HEK293 (cell line): Measurements from ENCODE around the gene NPC1.

ENCODE experiments used
- ZNF146 ChIP-seq: fragments of 450-650 bp; formaldehyde crosslinking; IDR thresholded peaks from 2 replicates; pipeline ENCODE4 v1.5.1; 2016; ENCODE audit warnings: missing biosample characterization, missing genetic modification characterization
- ZNF174 ChIP-seq: fragments of 450-650 bp; formaldehyde crosslinking; IDR thresholded peaks from 2 replicates; pipeline ENCODE4 v1.5.0; 2017; ENCODE audit warnings: missing biosample characterization, mild to moderate bottlenecking, missing genetic modification characterization
- ZNF274 ChIP-seq, 2 experiments: fragments of 200-500 bp in 1 of 2; fragments of 450-650 bp in 1 of 2; sonication (Bioruptor generic) in 1 of 2; formaldehyde crosslinking in 1 of 2; IDR thresholded peaks; 2 replicates each; pipeline versions ENCODE4 v1.5.1 to v1.6.1; 2014 to 2016; ENCODE audit warnings: borderline replicate concordance in 1 of 2, inconsistent platforms in 1 of 2, low read length in 1 of 2, missing biosample characterization in 1 of 2, missing genetic modification characterization in 1 of 2
- TF ChIP-seq, protein P1 (sequence below): IDR thresholded peaks from 2 replicates; pipeline ENCODE4 v1.6.1; 2011; ENCODE audit warnings: mild to moderate bottlenecking, low read depth, low read length, borderline replicate concordance

DNA sequence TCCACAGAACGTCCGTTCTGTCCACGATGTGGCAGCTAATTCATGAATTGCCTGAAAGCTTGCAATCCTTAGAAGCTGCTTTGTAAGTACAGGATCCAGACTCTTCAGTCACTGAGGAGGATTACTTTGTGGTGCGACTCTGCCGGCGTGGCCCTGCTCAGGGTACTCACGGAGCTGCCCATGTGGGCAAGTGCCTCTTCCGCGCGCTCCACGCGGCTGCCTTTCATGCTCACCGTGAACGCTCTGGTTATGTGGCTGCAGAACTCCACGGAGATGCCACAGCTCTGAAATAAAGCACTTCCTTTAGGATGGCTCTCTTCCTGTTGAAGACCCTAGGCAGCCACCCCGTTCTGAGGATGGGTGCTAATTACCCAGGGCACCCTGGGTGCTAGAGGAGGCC is 52.0 kb downstream of the NPC1 start:
- TF ChIP-seq, protein P1, sequence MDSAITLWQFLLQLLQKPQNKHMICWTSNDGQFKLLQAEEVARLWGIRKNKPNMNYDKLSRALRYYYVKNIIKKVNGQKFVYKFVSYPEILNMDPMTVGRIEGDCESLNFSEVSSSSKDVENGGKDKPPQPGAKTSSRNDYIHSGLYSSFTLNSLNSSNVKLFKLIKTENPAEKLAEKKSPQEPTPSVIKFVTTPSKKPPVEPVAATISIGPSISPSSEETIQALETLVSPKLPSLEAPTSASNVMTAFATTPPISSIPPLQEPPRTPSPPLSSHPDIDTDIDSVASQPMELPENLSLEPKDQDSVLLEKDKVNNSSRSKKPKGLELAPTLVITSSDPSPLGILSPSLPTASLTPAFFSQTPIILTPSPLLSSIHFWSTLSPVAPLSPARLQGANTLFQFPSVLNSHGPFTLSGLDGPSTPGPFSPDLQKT = no peak
- TF ChIP-seq ZNF174 (tag by site-specific recombination) (no peak), ZNF274 (IDR thresholded peaks at IDR 0.05; ENCODE audit: low read length) (no peak), ZNF274 (tag by site-specific recombination; IDR thresholded peaks at IDR 0.05; ENCODE audit: borderline replicate concordance) (no peak), ZNF146 (tag by site-specific recombination) (no peak)
